H4 (cell line): Measurements from ENCODE around the gene FAM229A. TPM values are rescaled to one million over a fixed set of nuclear protein-coding genes. Genes with fewer than 3 reads are reported as not detected.
A peak's percentile ranks its signal among the peaks of the same experiment; 100 is the strongest.

Source experiments
- DNase-seq: peaks from one replicate; pipeline ENCODE4 v3.0.0-alpha.2; 2015; ENCODE audit warnings: low spot score
- total RNA-seq: library from RNA; depleted of rRNA; stranded (reverse); fragments of >200 nt; shearing (Covaris generic); gene quantifications from 2 replicates; pipeline ENCODE4 v1.2.3, GENCODE V29; 2014

Gene FAM229A
- total RNA-seq, 1 experiment from 2014 or later: 0.12 TPM

GRCh38 chr1:32350785-32351398, 11.4 kb downstream of the FAM229A start:
- no peak for DNase-seq

- no peak for DNase-seq
These were observed 13.0 kb downstream of the FAM229A start for GRCh38 chr1:32349211-32349708.

- no peak for DNase-seq
These were observed 15.6 kb downstream of the FAM229A start for GRCh38 chr1:32346532-32347157.

GRCh38 chr1:32345289-32345827, 16.9 kb downstream of the FAM229A start:
- DNase-seq: peak; percentile 25

- no peak for DNase-seq
These were observed 19.6 kb downstream of the FAM229A start for GRCh38 chr1:32342704-32343103.

GRCh38 chr1:32341971-32342370, 20.3 kb downstream of the FAM229A start:
- DNase-seq: no peak

GRCh38 chr1:32341186-32341757, 21.0 kb downstream of the FAM229A start:
- DNase-seq: no peak

- no peak for DNase-seq
These were observed 22.8 kb downstream of the FAM229A start for GRCh38 chr1:32339363-32339978.

GRCh38 chr1:32338637-32339145, 23.6 kb downstream of the FAM229A start:
- DNase-seq: no peak

GRCh38 chr1:32337855-32338636, 24.2 kb downstream of the FAM229A start:
- no peak for DNase-seq

- no peak for DNase-seq
These were observed 25.2 kb downstream of the FAM229A start for GRCh38 chr1:32336963-32337675.

GRCh38 chr1:32336591-32336932, 25.7 kb downstream of the FAM229A start:
- DNase-seq: no peak

GRCh38 chr1:32335790-32336590, 26.3 kb downstream of the FAM229A start, which contains the start of gene MARCKSL1:
Gene MARCKSL1, minus strand, starts transcription at chr1:32336233. Its CDS starts 200 bp downstream, at chr1:32336033.
- no peak for DNase-seq

GRCh38 chr1:32335535-32335789, 26.8 kb downstream of the FAM229A start:
- DNase-seq: no peak

- no peak for DNase-seq
These were observed 27.3 kb downstream of the FAM229A start for GRCh38 chr1:32334864-32335534.

GRCh38 chr1:32334274-32334861, 27.9 kb downstream of the FAM229A start:
- DNase-seq: no peak

GRCh38 chr1:32333251-32333963, 28.9 kb downstream of the FAM229A start:
- no peak for DNase-seq

- DNase-seq: no peak
These were observed 29.8 kb downstream of the FAM229A start for GRCh38 chr1:32332290-32333079.
